ENCODE measurements around the gene ALDH3B1. TPM values are rescaled to one million over a fixed set of nuclear protein-coding genes. Genes with fewer than 3 reads are reported as not detected.

Gene ALDH3B1
- total and polyA plus RNA-seq, 4 donors = 1.6 to 7.1 (median 3.4) TPM

DNA sequence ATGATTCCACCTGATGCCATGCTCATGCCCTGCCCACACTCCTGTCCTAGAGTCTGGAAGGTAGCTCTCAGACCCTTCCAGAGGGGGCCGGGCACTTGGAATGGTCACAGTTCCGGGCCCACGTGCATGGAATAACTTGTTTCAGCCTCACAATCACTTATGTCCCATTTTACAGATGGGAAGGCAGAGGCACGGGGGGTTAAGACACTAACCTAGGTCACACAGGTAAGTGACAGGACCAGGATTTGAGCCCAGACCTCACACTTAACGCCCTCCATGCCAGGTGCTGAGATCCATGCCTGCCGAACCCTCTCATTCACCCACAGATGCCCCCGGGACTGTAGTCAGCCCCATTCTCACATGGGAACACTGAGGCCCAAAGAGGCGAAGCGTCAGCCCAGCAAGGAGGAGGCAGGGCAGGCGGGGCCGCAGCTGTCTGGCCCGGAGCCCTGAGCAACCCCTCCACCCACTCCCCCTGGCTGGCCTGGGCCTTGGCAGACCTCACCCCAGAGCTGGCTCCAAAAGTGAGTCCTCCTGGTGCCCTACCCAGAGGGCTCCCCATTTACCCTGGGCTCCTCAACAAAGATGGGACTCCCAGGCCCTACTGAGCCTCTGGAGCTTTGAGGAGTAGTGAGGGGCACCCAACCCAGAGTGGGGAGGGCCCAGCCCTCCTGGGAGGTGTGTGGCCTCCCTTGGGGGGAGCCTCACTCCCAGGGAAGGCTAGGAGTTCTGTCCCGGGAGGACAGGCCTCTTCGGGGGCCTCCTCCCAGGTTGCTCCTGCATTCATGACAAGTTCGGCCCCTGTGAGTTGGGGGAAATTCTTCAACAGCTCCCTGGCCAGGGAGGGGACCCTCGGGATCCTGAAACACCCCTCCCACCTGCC is 2.4 kb upstream of the ALDH3B1 start:
- Histone ChIP-seq H3K27me3 (ENCODE audit: control insufficient read depth in 4 of 4, insufficient read depth in 4 of 4, low read length in 3 of 4) (no peaks in the 10 kb centered on the region), H3K27ac (ENCODE audit: low read depth in 1 of 2, low read length in 2 of 2) (no peak overlapping the region), H3K9ac (ENCODE audit: low read depth in 1 of 2, low read length in 2 of 2) (no peak overlapping the region), H3K4me1 (ENCODE audit: control insufficient read depth in 4 of 4, insufficient read depth in 4 of 4, low read length in 3 of 4) (peaks cover 5 to 34% (median 22%) of the 10 kb centered on the region in 4 donors), H3K9me3 (ENCODE audit: control insufficient read depth in 4 of 4, low read length in 3 of 4) (no peaks in the 10 kb centered on the region), H3K4me3 (ENCODE audit: low read depth in 1 of 3, low read length in 3 of 3) (no peak overlapping the region), H3K36me3 (ENCODE audit: control insufficient read depth in 4 of 4, insufficient read depth in 3 of 4, low read depth in 1 of 4, low read length in 3 of 4) (no peaks in the 10 kb centered on the region)
- no peak for DNase-seq (ENCODE audit: low spot score)
- TF ChIP-seq, protein P1, sequence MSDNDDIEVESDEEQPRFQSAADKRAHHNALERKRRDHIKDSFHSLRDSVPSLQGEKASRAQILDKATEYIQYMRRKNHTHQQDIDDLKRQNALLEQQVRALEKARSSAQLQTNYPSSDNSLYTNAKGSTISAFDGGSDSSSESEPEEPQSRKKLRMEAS (IDR thresholded peaks at IDR 0.05) = no peak
- 92% methylated on average over 16 of the region's 16 CpGs for WGBS

DNA sequence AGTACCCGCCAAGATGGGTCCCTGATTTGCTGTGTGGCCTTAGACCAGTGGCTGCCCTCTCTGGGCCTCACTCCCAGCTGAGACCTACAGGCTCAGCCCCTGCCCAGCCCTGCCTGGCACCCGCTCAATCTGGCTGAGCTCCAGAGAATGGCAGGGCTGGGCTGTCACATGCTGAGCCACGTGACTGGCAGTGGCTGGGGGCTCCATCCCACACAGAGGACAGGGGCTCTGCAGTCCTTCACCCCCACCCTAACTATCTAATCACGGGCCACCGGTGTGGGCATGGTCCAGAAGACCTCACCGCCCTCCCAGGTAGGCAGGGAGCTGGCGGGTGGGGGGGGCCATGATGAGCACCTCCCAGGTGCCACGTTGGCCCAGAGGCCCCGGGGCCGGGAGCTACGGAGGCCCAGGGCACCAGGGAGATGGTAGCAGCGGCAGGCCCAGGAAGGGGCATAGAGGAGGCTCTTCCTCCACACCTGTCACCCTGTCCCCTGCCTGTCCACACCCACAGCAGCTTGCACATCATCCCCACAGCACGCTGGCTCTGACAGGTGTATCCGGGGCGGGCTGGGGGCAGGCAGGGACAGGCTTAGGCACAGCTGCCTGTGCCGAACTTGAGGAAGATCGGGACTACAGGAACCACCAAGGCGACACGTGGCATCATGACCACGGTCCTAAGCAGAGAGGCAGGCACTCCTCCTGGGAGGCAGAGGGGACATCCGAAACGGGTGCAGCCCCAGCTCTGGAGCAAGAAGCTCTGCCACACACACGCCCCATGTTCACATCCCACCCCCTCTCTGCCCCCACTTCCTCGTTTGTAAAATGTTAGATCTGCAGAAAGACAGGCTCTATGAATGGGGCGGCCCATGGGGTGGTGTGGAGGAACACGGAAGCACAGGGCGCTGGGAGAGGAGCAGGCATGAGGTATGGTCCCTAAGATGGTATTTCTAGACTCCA is 1.5 kb upstream of the ALDH3B1 start:
- Histone ChIP-seq H3K4me1 (ENCODE audit: control insufficient read depth in 4 of 4, insufficient read depth in 4 of 4, low read length in 3 of 4) (peaks cover 5 to 34% (median 22%) of the 10 kb centered on the region in 4 donors), H3K9me3 (ENCODE audit: control insufficient read depth in 4 of 4, low read length in 3 of 4) (no peaks in the 10 kb centered on the region), H3K36me3 (ENCODE audit: control insufficient read depth in 4 of 4, insufficient read depth in 3 of 4, low read depth in 1 of 4, low read length in 3 of 4) (no peaks in the 10 kb centered on the region), H3K27me3 (ENCODE audit: control insufficient read depth in 4 of 4, insufficient read depth in 4 of 4, low read length in 3 of 4) (no peaks in the 10 kb centered on the region), H3K9ac (ENCODE audit: low read depth in 1 of 2, low read length in 2 of 2) (no peak overlapping the region), H3K27ac (ENCODE audit: low read depth in 1 of 2, low read length in 2 of 2) (no peak overlapping the region), H3K4me3 (ENCODE audit: low read depth in 1 of 3, low read length in 3 of 3) (no peak overlapping the region)
- no peak for DNase-seq (ENCODE audit: low spot score)
- WGBS = 66% methylated on average over 27 of the region's 27 CpGs
- TF ChIP-seq, protein P2, sequence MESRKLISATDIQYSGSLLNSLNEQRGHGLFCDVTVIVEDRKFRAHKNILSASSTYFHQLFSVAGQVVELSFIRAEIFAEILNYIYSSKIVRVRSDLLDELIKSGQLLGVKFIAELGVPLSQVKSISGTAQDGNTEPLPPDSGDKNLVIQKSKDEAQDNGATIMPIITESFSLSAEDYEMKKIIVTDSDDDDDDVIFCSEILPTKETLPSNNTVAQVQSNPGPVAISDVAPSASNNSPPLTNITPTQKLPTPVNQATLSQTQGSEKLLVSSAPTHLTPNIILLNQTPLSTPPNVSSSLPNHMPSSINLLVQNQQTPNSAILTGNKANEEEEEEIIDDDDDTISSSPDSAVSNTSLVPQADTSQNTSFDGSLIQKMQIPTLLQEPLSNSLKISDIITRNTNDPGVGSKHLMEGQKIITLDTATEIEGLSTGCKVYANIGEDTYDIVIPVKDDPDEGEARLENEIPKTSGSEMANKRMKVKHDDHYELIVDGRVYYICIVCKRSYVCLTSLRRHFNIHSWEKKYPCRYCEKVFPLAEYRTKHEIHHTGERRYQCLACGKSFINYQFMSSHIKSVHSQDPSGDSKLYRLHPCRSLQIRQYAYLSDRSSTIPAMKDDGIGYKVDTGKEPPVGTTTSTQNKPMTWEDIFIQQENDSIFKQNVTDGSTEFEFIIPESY (IDR thresholded peaks at IDR 0.05) = no peak
- TF ChIP-seq RAD21 (IDR thresholded peaks at IDR 0.05) (no peak), GABPA (IDR thresholded peaks at IDR 0.05 in 1 of 2, conservative IDR thresholded peaks at IDR 0.05 in 1 of 2) (no peak), YY1 (IDR thresholded peaks at IDR 0.05) (no peak), TAF1 (conservative IDR thresholded peaks at IDR 0.05) (no peak), EGR1 (IDR thresholded peaks at IDR 0.05; ENCODE audit: low read depth in 2 of 2) (no peak), RXRA (IDR thresholded peaks at IDR 0.05) (no peak), SP1 (IDR thresholded peaks at IDR 0.05) (no peak), HNF4G (IDR thresholded peaks at IDR 0.05) (no peak), FOXA1 (IDR thresholded peaks at IDR 0.05) (no peak), FOXA2 (IDR thresholded peaks at IDR 0.05) (no peak), HNF4A (conservative IDR thresholded peaks at IDR 0.05) (no peak)
- TF ChIP-seq, protein P3, sequence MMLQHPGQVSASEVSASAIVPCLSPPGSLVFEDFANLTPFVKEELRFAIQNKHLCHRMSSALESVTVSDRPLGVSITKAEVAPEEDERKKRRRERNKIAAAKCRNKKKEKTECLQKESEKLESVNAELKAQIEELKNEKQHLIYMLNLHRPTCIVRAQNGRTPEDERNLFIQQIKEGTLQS (IDR thresholded peaks at IDR 0.05) = no peak
- TF ChIP-seq, protein P1 (IDR thresholded peaks at IDR 0.05) = no peak
- TF ChIP-seq, protein P4, sequence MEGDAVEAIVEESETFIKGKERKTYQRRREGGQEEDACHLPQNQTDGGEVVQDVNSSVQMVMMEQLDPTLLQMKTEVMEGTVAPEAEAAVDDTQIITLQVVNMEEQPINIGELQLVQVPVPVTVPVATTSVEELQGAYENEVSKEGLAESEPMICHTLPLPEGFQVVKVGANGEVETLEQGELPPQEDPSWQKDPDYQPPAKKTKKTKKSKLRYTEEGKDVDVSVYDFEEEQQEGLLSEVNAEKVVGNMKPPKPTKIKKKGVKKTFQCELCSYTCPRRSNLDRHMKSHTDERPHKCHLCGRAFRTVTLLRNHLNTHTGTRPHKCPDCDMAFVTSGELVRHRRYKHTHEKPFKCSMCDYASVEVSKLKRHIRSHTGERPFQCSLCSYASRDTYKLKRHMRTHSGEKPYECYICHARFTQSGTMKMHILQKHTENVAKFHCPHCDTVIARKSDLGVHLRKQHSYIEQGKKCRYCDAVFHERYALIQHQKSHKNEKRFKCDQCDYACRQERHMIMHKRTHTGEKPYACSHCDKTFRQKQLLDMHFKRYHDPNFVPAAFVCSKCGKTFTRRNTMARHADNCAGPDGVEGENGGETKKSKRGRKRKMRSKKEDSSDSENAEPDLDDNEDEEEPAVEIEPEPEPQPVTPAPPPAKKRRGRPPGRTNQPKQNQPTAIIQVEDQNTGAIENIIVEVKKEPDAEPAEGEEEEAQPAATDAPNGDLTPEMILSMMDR (IDR thresholded peaks at IDR 0.05; ENCODE audit: low read depth, low read length, missing input control) = no peak
- TF ChIP-seq, protein P5, sequence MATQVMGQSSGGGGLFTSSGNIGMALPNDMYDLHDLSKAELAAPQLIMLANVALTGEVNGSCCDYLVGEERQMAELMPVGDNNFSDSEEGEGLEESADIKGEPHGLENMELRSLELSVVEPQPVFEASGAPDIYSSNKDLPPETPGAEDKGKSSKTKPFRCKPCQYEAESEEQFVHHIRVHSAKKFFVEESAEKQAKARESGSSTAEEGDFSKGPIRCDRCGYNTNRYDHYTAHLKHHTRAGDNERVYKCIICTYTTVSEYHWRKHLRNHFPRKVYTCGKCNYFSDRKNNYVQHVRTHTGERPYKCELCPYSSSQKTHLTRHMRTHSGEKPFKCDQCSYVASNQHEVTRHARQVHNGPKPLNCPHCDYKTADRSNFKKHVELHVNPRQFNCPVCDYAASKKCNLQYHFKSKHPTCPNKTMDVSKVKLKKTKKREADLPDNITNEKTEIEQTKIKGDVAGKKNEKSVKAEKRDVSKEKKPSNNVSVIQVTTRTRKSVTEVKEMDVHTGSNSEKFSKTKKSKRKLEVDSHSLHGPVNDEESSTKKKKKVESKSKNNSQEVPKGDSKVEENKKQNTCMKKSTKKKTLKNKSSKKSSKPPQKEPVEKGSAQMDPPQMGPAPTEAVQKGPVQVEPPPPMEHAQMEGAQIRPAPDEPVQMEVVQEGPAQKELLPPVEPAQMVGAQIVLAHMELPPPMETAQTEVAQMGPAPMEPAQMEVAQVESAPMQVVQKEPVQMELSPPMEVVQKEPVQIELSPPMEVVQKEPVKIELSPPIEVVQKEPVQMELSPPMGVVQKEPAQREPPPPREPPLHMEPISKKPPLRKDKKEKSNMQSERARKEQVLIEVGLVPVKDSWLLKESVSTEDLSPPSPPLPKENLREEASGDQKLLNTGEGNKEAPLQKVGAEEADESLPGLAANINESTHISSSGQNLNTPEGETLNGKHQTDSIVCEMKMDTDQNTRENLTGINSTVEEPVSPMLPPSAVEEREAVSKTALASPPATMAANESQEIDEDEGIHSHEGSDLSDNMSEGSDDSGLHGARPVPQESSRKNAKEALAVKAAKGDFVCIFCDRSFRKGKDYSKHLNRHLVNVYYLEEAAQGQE (IDR thresholded peaks at IDR 0.05) = no peak
